Heart right ventricle (tissue), 16 donors: ENCODE measurements around the gene ZNF416. TPM values are rescaled to one million over a fixed set of nuclear protein-coding genes. Genes with fewer than 3 reads are reported as not detected.

ENCODE experiments used
- ATAC-seq, 8 donors: fragments of 200-7000 bp; cut with Tn5 transposase; one replicate each; pipeline ENCODE4 v1.9.1; 2020; ENCODE audit warnings: mild to moderate bottlenecking in 8 of 8, moderate library complexity in 8 of 8, moderate number of reproducible peaks in 1 of 8
- DNase-seq, 2 donors: peaks; one replicate each; pipeline ENCODE4 v3.0.0-alpha.2; 2020
- H3K27ac ChIP-seq, 10 donors: fragments of 200-600 bp; sonication (generic) in 2 of 10; one replicate each; pipeline versions ENCODE4 v1.5.0 to v1.8.0; 2020 to 2022; ENCODE audit warnings: mild to moderate bottlenecking in 3 of 10
- H3K27me3 ChIP-seq, 7 donors: fragments of 200-600 bp; one replicate each; pipeline ENCODE4 v1.8.0; 2021 to 2022; ENCODE audit warnings: mild to moderate bottlenecking in 2 of 7
- H3K36me3 ChIP-seq, 9 donors: fragments of 200-600 bp; sonication (generic) in 1 of 9; one replicate each; pipeline versions ENCODE4 v1.5.0 to v1.8.0; 2020 to 2022; ENCODE audit warnings: mild to moderate bottlenecking in 2 of 9
- H3K4me1 ChIP-seq, 9 donors: fragments of 200-600 bp; sonication (generic) in 1 of 9; one replicate each; pipeline versions ENCODE4 v1.5.0 to v1.8.0; 2020 to 2022; ENCODE audit warnings: mild to moderate bottlenecking in 4 of 9
- H3K4me3 ChIP-seq, 10 donors: fragments of 200-600 bp; sonication (generic) in 2 of 10; one replicate each; pipeline versions ENCODE4 v1.5.0 to v1.8.0; 2020 to 2022; ENCODE audit warnings: mild to moderate bottlenecking in 7 of 10, moderate library complexity in 2 of 10
- H3K9me3 ChIP-seq, 11 donors: fragments of 200-600 bp in 10 of 11; sonication (generic) in 2 of 11; one replicate each; pipeline versions ENCODE4 v1.5.0 to v1.8.0; 2013 to 2022; ENCODE audit warnings: mild to moderate bottlenecking in 2 of 11, control low read depth in 1 of 11, moderate library complexity in 1 of 11
- WGBS, 2 donors: extraction: QIAGEN DNeasy Blood & Tissue Kit; methylation state at CpG; one replicate each; pipeline ENCODE4 v1.1.7; 2013; ENCODE audit warnings: inconsistent platforms in 1 of 2; 5-methylcytosine and 5-hydroxymethylcytosine counted together
- intact Hi-C, 10 donors: fragments of 100-400 bp; cut with DNase I; formaldehyde crosslinking; loops; one replicate each; pipeline versions ENCODE4 v1.11.1 to v1.14.2; 2022
- polyA plus RNA-seq, 2 donors: library from polyadenylated mRNA; stranded (reverse); fragments of 200-250 nt; gene quantifications; one replicate each; pipeline ENCODE4 v1.2.3, GENCODE V29; 2013
- total RNA-seq, 10 donors: library from RNA; stranded (reverse); fragmentation: NEBNext Ultra II Directional in 3 of 10; extraction: Animal tissue kit (Norgen Biotek cat#: 25700) in 3 of 10; gene quantifications; one replicate each; pipeline versions ENCODE4 v1.2.1 to v1.2.4, GENCODE V29; 2021 to 2023
- TF ChIP-seq, protein P1 (sequence below), 9 donors: fragments of 200-600 bp; sonication (generic) in 2 of 9; IDR thresholded peaks; one replicate each; pipeline versions ENCODE4 v1.5.0 to v1.8.0; 2021 to 2022; ENCODE audit warnings: antibody characterized with exemption in 9 of 9, mild to moderate bottlenecking in 5 of 9, moderate library complexity in 1 of 9
- donor health status: Arrhythmogenic right ventricular cardiomyopathy.
- donor health status: ischemic (EF 13 %, LVEDD 7.1; RV severe dilation, severe dysfunction).
- donor health status: healthy with polysubstance abuse.
- donor health status: DM: no; HTN: yes; CAD: no.
- donor health status: DM: no; HTN: no; CAD: no.
- donor health status: ischemic (EF 25% LVEDD 6.9; RV normal size, moderate dysfunction).
- donor health status: ischemic (EF 25% LVEDD 5.7; RV mildly dilated, moderate dysfunction).
- donor health status: healthy.
- donor health status: DM: yes; HTN: yes; CAD: no.
- donor health status: Ischemic cardiomyopathy.
- donor health status: ischemic (EF 35%, LVEDD 5.7; RV mildly dilated, moderate dysfunction).
- donor health status: nonischemic (EF 11% LVEDD 7.7; RV severe dilation, severe dysfunction).
- donor health status: DM: yes; HTN: yes; CAD: no.
- donor health status: PGD.
- donor health status: ischemic (EF 29% LVEDD 5.4; RV normal size, mild dysfunction).
- donor health status: nonischemic (EF 23%, LVEDD 6.1; RV moderate dilation, normal function).

The ZNF416 gene
- total and polyA plus RNA-seq, 12 donors = 1.7 to 6.5 (median 4.4) TPM

DNA sequence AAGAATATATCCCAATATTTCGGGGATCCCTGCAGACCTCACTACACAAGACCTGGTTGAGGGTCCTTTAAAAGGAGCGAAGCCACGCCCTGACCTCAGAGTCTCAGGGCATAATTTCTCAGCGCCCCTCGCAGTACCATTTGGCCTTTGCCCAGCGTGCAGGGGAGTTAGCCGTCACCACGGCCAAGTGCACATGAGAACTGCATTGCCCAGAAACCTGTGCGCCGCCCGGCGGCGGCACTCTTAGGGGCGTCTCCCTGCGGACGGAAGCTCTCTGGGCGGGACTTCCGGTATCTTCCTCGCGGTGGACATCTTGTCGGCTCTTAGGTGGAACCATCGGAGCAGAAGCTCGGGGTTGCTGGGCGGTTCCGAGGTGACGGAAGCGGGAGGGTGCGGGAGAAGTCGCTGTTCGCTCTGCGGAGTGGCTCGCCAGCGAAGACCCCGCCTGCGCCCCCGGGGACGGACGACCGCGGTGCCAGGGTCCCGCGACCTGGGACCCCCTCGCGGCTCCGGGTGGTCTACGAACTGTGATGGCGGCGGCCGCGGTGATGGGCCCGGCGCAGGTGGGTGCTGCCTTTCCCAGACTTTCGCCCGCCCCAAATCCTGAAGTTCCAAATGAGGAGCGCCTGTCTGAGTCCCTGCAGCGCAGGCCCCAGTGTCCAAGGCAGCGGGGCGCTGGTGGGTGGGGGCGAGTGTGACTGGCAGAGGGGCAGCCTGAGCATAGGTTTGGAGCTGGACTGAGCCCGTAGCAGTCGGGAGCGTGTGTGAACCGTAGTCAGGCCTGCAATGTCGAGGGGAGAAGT, 35.4 kb upstream of the ZNF416 start, which contains the start of gene ZNF134:
Gene ZNF134, plus strand, starts transcription at position 302 of the 803 bp plus-strand sequence. CDS start 5,227 bp downstream, outside the sequence.
- no peaks in the 10 kb centered on the region for H3K27me3 ChIP-seq
- TF ChIP-seq, protein P1, sequence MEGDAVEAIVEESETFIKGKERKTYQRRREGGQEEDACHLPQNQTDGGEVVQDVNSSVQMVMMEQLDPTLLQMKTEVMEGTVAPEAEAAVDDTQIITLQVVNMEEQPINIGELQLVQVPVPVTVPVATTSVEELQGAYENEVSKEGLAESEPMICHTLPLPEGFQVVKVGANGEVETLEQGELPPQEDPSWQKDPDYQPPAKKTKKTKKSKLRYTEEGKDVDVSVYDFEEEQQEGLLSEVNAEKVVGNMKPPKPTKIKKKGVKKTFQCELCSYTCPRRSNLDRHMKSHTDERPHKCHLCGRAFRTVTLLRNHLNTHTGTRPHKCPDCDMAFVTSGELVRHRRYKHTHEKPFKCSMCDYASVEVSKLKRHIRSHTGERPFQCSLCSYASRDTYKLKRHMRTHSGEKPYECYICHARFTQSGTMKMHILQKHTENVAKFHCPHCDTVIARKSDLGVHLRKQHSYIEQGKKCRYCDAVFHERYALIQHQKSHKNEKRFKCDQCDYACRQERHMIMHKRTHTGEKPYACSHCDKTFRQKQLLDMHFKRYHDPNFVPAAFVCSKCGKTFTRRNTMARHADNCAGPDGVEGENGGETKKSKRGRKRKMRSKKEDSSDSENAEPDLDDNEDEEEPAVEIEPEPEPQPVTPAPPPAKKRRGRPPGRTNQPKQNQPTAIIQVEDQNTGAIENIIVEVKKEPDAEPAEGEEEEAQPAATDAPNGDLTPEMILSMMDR (IDR thresholded peaks at IDR 0.05) = peak in 7 of 9 donors; percentile 27 to 64 (median 53)
- peak within 1 kb of the TSS in 9 of 10 donors; percentile 54 to 89 (median 85) for H3K27ac ChIP-seq
- peaks cover 0 to 69% (median 50%) of the 10 kb centered on the region in 11 donors for H3K9me3 ChIP-seq
- 2% methylated on average over 64 of the region's 64 CpGs for WGBS, 2 donors
- DNase-seq (peak; percentile 93 to 94), ATAC-seq (peak; percentile 96 to 100 (median 99))
- H3K4me3 ChIP-seq = peak within 1 kb of the TSS; percentile 66 to 100 (median 94)
- H3K36me3 ChIP-seq = peaks cover 2 to 43% (median 33%) of the 10 kb centered on the region in 9 donors
- intact Hi-C loops = loop anchor here in 3 of 10 donors (2.0 to 10.0 kb wide), 2 partner anchors 19 to 49 kb away; partner anchors contain the start of gene ZNF211 (in 2 of the 3)
- H3K4me1 ChIP-seq = peaks cover 0 to 33% (median 14%) of the 10 kb centered on the region in 9 donors

DNA sequence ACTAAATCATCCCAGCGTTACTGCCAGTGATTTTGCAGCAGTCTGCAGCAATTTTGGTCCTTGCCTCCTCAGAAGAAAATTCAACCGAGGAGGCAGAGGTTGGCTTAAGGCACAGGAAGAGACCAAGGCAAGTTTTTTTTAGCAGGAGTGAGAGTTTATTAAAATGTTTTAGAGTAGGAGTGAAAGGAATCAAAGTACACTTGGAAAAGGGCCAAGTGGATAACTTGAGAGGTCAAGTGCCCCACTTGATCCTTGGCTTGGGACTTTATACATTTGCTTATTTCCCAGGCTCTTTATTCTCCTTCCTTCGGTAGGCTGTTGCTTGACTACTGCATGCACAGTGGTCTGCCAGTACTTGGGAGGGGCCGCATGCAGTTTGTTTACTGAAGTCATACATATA, 32.4 kb upstream of the ZNF416 start:
- TF ChIP-seq, protein P1 (IDR thresholded peaks at IDR 0.05) = no peak
- H3K27me3 ChIP-seq = no peaks in the 10 kb centered on the region
- H3K36me3 ChIP-seq = peaks cover 0 to 35% (median 17%) of the 10 kb centered on the region in 9 donors
- no peak overlapping the region for H3K27ac ChIP-seq
- H3K4me3 ChIP-seq = no peak overlapping the region
- 63 to 67% methylated on average over 4 of the region's 4 CpGs for WGBS, 2 donors
- H3K4me1 ChIP-seq = peaks cover 0 to 22% (median 14%) of the 10 kb centered on the region in 9 donors
- ATAC-seq (no peak), DNase-seq (no peak)
- H3K9me3 ChIP-seq = peaks cover 0 to 67% (median 28%) of the 10 kb centered on the region in 11 donors
- intact Hi-C loops = loop anchor here in 1 of 10 donors (10.0 kb wide), 1 partner anchor 46 kb away; no protein-coding TSS in a partner anchor

DNA sequence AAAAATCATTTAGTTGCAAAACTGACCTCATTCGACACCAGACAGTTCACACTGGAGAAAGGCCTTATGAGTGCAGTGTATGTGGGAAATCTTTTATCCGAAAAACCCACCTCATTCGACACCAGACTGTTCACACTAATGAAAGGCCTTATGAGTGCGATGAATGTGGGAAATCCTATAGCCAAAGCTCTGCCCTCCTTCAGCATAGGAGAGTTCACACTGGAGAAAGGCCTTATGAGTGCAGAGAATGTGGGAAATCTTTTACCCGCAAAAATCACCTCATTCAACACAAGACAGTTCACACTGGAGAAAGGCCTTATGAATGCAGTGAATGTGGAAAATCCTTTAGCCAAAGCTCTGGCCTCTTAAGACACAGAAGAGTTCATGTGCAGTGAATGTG, 28.2 kb upstream of the ZNF416 start:
- H3K27me3 ChIP-seq = no peaks in the 10 kb centered on the region
- 96 to 98% methylated on average over 5 of the region's 5 CpGs for WGBS, 2 donors
- H3K4me3 ChIP-seq = no peak overlapping the region
- peaks cover 0 to 53% (median 26%) of the 10 kb centered on the region in 9 donors for H3K36me3 ChIP-seq
- TF ChIP-seq, protein P1 (IDR thresholded peaks at IDR 0.05) = no peak
- DNase-seq (no peak), ATAC-seq (no peak)
- no peak overlapping the region for H3K27ac ChIP-seq
- intact Hi-C loops = loop anchor here in 1 of 10 donors (10.0 kb wide), 1 partner anchor 1222 kb away; no protein-coding TSS in a partner anchor
- H3K9me3 ChIP-seq = peaks cover 0 to 91% (median 26%) of the 10 kb centered on the region in 11 donors
- no peaks in the 10 kb centered on the region for H3K4me1 ChIP-seq

DNA sequence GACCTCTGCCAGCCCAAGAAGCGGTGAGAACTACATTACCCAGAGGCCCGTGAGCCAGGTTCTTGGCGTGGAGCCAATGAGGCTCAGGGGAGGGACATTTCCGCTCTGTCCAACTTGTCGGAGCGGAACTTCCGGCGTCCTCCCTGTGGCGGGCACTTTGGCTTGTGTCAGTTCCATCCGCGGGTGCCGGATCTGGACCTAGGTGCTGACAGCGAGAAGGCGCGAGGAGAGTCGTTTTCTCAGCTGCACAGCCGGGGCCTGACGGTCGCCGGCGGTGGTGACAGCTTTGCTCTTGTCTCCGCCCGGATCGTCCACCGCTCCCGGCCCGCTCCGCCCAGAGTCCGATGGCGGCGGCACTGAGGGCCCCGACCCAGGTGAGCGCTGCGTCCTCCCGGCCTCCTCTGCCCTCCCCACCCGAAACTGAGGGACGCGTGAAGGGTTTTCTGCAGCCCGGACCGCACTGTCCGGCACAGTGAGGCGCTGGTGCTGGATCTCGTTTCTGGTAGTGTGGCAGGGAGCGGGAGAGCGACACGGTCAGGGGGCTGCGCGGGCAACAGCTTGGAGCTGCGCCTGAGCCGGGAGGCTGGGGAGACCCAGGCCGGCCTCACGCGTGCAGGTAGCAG, 21.2 kb upstream of the ZNF416 start, which contains the start of gene ZNF530:
Gene ZNF530, plus strand, starts transcription at position 125 of the 623 bp plus-strand sequence. CDS start 4,461 bp downstream, outside the sequence.
- WGBS, 2 donors = 0% methylated on average over 53 of the region's 53 CpGs
- peak; percentile 98 to 100 (median 100) for ATAC-seq
- intact Hi-C loops = loop anchor here in 3 of 10 donors (1.0 to 10.0 kb wide), 3 partner anchors 21 to 1215 kb away; partner anchors contain the start of genes ZNF211 (in 1 of the 3) and ZNF416 (in 1 of the 3)
- Histone ChIP-seq H3K27ac (peak within 1 kb of the TSS in 9 of 10 donors; percentile 41 to 84 (median 67)), H3K27me3 (no peaks in the 10 kb centered on the region), H3K36me3 (peaks cover 0 to 22% (median 3%) of the 10 kb centered on the region in 9 donors), H3K4me1 (peaks cover 2 to 21% (median 10%) of the 10 kb centered on the region in 9 donors), H3K4me3 (peak within 1 kb of the TSS; percentile 60 to 97 (median 83)), H3K9me3 (peaks cover 0 to 68% (median 7%) of the 10 kb centered on the region in 11 donors)
- DNase-seq = peak; percentile 96
- TF ChIP-seq, protein P1 (IDR thresholded peaks at IDR 0.05) = peak in 2 of 9 donors; percentile 8 to 22
